ENCODE measurements around the gene KIF7. TPM values are rescaled to one million over a fixed set of nuclear protein-coding genes. Genes with fewer than 3 reads are reported as not detected.

KIF7 gene
- total RNA-seq, 1 donor from 2014 or later: 6.4 TPM

DNA sequence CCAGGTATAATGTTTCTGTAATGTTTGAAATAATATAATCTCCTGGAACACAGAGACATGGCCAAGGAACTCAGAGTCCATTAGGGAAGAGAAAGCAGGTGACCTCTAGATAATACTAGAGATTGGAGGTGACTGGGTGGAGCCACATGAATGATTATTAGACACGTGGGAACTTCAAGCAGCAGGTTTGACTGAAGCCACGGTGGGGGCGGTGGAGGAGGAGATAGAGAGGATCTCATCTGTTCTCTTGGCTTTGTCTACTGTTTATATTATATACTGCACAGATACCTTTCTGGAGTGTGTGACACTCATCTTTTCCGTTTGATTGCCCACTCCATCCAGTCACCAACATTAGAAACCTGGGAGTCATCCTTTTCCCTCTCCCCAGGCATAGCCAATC, 33.7 kb downstream of the KIF7 start:
- no peak overlapping the region for H3K27ac Mint-ChIP-seq (ENCODE audit: unreplicated experiment)
- DNase-seq (ENCODE audit: low spot score): no peak
- H3K27me3 Mint-ChIP-seq (ENCODE audit: unreplicated experiment): peaks cover 4% of the 10 kb centered on the region
- no peak for TF ChIP-seq CTCF (IDR thresholded peaks at IDR 0.05; ENCODE audit: unreplicated experiment)
- H3K4me3 Mint-ChIP-seq (ENCODE audit: unreplicated experiment): no peak overlapping the region
- H3K36me3 Mint-ChIP-seq (ENCODE audit: low read depth, unreplicated experiment): peaks cover 25% of the 10 kb centered on the region
- peaks cover 5% of the 10 kb centered on the region for H3K4me1 Mint-ChIP-seq (ENCODE audit: unreplicated experiment)
- H3K9me3 Mint-ChIP-seq (ENCODE audit: unreplicated experiment): no peaks in the 10 kb centered on the region

DNA sequence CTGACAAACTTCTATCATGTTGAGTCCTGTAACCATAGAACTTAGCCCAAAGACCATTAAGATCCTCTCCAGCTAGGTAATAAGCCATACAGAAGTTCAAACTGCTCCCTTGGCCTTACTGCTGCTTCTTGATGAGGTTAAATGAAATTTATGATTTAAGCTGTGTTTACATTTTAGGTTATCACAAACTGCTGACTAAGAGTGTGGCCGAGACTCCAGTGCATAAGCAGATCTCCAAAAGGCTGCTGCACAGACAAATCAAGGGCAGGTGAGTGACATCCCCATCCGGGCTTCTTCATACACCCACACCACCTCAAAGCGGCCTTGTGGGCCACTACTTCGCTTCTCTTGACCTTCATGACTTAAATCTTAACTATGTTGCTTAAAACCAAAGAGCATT, 39.0 kb downstream of the KIF7 start:
- Mint-ChIP-seq H3K27me3 (ENCODE audit: unreplicated experiment) (peaks cover 2% of the 10 kb centered on the region), H3K9me3 (ENCODE audit: unreplicated experiment) (no peaks in the 10 kb centered on the region), H3K36me3 (ENCODE audit: low read depth, unreplicated experiment) (peaks cover 14% of the 10 kb centered on the region), H3K4me1 (ENCODE audit: unreplicated experiment) (no peaks in the 10 kb centered on the region), H3K4me3 (ENCODE audit: unreplicated experiment) (no peak overlapping the region), H3K27ac (ENCODE audit: unreplicated experiment) (no peak overlapping the region)
- TF ChIP-seq CTCF (IDR thresholded peaks at IDR 0.05; ENCODE audit: unreplicated experiment): no peak
- DNase-seq (ENCODE audit: low spot score): no peak

- no peaks in the 10 kb centered on the region for H3K9me3 Mint-ChIP-seq (ENCODE audit: unreplicated experiment)
- H3K4me1 Mint-ChIP-seq (ENCODE audit: unreplicated experiment): no peaks in the 10 kb centered on the region
- no peaks in the 10 kb centered on the region for H3K27me3 Mint-ChIP-seq (ENCODE audit: unreplicated experiment)
- DNase-seq (ENCODE audit: low spot score): no peak
- H3K27ac Mint-ChIP-seq (ENCODE audit: unreplicated experiment): no peak overlapping the region
- H3K36me3 Mint-ChIP-seq (ENCODE audit: low read depth, unreplicated experiment): peaks cover 14% of the 10 kb centered on the region
- no peak for TF ChIP-seq CTCF (IDR thresholded peaks at IDR 0.05; ENCODE audit: unreplicated experiment)
- H3K4me3 Mint-ChIP-seq (ENCODE audit: unreplicated experiment): no peak overlapping the region
Observed at GRCh38 chr15:89615135-89615534, 40.1 kb downstream of the KIF7 start.

DNA sequence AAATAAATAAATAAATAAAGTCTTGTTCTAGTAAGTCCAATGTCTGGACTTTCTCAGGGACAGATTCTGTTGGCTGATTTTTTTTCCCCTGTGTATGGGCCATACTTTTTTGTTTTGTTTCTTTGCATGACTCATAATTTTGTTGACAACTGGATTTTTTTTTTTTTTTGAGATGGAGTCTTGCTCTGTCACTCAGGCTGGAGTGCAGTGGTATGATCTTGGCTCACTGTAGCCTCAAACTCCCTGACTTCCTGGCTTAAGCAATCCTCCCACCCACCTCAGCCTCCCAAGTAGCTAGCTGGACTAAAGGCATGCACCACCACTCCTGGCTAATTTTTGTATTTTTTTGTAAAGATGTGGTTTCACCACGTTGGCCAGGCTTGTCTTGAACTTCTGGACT, 41.1 kb downstream of the KIF7 start:
- Mint-ChIP-seq H3K4me3 (ENCODE audit: unreplicated experiment) (no peak overlapping the region), H3K36me3 (ENCODE audit: low read depth, unreplicated experiment) (peaks cover 14% of the 10 kb centered on the region), H3K4me1 (ENCODE audit: unreplicated experiment) (no peaks in the 10 kb centered on the region), H3K27ac (ENCODE audit: unreplicated experiment) (no peak overlapping the region), H3K27me3 (ENCODE audit: unreplicated experiment) (no peaks in the 10 kb centered on the region), H3K9me3 (ENCODE audit: unreplicated experiment) (no peaks in the 10 kb centered on the region)
- TF ChIP-seq CTCF (IDR thresholded peaks at IDR 0.05; ENCODE audit: unreplicated experiment): no peak
- DNase-seq (ENCODE audit: low spot score): no peak

GRCh38 chr15:89613031-89613430, 42.2 kb downstream of the KIF7 start:
- TF ChIP-seq CTCF (IDR thresholded peaks at IDR 0.05; ENCODE audit: unreplicated experiment): no peak
- no peak for DNase-seq (ENCODE audit: low spot score)
- peaks cover 14% of the 10 kb centered on the region for H3K36me3 Mint-ChIP-seq (ENCODE audit: low read depth, unreplicated experiment)
- no peak overlapping the region for H3K4me3 Mint-ChIP-seq (ENCODE audit: unreplicated experiment)
- no peaks in the 10 kb centered on the region for H3K27me3 Mint-ChIP-seq (ENCODE audit: unreplicated experiment)
- H3K4me1 Mint-ChIP-seq (ENCODE audit: unreplicated experiment): no peaks in the 10 kb centered on the region
- H3K27ac Mint-ChIP-seq (ENCODE audit: unreplicated experiment): no peak overlapping the region
- no peaks in the 10 kb centered on the region for H3K9me3 Mint-ChIP-seq (ENCODE audit: unreplicated experiment)

Data from endothelial cell (in vitro differentiated cells).